Measurements from ENCODE around the gene IL3.

Gene IL3

DNA sequence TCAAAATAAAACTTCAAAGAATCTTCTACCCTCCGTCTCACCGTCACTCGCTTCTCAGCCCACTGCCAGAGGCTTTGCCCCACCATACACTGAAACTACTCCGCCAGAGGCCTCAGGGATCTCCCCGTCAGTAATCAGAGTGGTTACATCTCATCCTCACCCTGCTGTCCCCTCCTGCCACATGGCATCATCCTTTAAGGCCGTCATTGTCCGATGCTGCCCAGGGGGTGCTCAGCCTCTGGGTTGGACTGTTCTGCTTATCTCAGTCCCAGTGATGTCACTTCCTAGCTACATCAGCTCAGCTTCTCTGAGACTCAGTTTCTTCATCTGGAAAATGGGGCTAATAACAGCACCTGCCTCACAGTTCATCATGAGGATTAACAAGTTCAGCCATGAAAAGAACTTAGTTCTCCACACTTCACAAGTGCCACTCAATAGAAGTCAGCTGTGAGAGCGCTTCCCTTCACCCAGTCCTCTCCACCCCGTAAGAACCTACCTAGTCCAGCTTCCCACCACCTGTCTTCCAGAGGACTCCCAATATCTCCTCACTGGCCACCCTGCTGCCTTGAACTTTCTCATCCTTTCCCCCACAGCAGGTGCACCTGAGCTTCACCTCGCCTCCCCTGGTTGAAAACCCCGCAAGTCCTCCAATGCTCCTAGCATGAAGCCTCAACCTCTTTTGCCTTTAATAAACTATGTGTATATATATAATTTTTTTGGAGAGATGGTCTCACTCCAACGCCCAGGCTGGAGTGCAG lies 2.8 kb upstream of the IL3 start:
- peak; percentile 24 for DNase-seq

GRCh38 chr5:132058646-132059042 lies 1.8 kb upstream of the IL3 start:
- DNase-seq, result no peak

GRCh38 chr5:132059043-132059695 lies 1.3 kb upstream of the IL3 start:
- DNase-seq, result peak; percentile 57

GRCh38 chr5:132059696-132060500 lies 557 bp upstream of the IL3 start:
- DNase-seq, result peak; percentile 30

GRCh38 chr5:132063090-132063911 lies 2.8 kb downstream of the IL3 start:
- DNase-seq, result peak; percentile 97

- peak; percentile 34 for DNase-seq
These were observed 3.7 kb downstream of the IL3 start for GRCh38 chr5:132064140-132064539.

DNA sequence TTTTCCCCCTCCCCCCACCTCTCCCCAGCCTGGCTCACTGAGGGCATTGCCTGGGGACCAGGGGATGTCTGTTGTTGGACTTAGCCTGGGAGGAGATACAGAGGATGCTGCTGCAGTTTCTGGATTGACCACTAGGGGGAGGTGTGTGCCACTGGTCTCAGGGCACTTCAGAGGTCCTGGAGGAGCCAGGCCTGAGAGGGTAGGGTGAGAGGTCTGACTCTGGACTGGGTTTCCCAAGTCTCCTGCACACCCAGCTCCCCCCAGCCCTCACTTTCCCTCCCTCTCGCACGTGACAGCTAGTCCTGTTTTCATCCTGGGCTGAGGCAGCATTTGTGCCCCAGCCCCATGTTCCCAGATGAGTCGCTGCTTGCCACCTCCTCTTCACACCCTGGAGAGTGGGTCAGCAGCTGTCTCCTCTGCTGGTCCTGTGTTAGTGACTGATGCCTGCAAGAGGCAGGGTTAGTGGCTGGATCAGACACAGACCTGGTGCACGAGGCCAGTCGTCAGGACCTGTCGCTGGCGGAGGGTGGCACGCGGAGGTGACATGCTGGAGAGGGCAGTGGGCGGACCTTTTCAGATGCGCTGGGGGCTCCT lies 4.4 kb downstream of the IL3 start:
- peak; percentile 96 for DNase-seq

DNA sequence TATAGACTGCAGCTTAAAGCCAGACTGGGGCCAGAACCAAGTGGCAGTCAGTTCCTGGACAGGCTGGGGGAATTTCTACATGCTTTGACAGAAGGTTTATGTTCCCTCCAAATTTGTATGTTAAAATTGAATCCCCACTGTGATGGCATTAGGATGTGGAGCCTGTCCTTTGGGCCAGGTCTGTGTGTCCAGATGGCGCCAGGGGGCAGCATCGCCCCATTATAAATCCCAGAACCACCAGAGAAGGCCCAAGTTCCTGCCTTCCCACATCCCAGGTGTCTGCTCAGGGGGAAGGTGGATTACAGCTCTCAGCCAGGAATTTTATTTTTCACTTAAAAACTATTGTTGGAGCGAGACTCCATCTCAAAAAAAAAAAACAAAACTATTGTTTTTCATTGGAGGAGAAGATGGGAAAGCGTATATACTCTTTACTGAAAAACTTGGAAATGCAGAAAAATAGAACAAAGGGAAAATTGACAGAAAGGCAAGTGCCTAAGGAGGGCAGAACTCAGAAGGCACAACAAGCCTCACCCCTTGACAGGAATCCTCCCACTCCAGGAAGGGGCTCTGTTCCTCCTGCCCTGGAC lies 5.0 kb downstream of the IL3 start:
- DNase-seq, result peak; percentile 80

DNA sequence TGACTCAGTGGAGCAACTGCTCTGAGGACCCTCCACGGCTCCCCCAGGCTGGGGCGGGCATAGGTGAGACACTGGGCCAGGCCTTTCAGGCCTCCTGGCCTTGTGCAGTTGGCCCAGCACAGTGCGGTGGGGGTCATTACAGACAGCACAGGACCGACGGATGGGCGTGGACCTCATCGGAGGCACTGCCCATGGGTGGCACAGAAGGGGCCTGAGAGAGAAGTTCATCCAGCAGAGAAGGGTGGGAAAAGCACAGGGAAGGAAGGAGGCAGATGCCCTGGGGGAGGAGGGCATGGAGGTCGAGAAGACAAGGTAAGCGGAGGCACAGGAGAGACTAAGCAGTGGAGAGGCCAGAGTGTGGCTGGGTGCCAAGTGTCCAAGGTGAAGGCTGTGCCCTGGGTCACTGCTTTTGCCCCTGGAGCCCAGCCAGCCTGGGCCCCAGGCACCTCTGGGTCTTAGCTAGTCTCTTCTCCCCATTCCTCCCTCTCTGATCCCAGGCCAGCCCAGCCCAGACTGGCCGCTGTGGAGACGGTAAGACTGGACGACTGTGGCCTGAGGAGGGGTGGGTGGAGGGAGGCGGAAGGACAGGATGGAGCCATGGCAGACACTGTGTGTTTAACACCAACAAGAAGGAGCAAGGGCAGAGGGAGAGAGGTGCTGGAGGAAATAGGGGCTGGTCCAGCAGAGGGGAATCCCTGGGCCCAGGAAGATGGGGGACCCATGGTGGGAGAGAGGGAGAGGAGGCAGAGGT lies 5.7 kb downstream of the IL3 start:
- DNase-seq, result no peak

GRCh38 chr5:132066871-132067270 lies 6.4 kb downstream of the IL3 start:
- no peak for DNase-seq

- no peak for DNase-seq
These were observed 7.0 kb downstream of the IL3 start for GRCh38 chr5:132067451-132067850.

GRCh38 chr5:132067941-132068808 lies 7.7 kb downstream of the IL3 start:
- no peak for DNase-seq

DNA sequence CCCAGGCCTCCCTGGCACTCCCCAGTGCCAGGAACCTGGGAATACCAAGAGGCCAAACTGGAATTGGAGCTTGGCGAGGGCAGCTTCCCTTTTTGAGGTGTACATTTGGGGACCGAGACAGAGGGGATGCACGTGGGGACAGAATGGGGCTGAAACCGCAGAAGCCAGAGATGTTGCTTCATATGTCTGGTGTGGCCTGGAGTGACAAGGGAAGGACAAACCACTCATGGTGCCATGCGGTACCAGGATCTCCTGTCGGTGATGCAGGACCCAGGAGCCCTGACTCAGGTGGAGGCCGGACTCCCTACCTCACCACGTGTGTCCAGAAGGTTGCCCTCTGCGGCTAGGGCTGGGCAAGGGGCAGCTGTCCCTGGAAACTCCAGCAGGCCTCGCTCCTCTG lies 9.1 kb downstream of the IL3 start:
- DNase-seq, result no peak

- no peak for DNase-seq
These were observed 9.5 kb downstream of the IL3 start for GRCh38 chr5:132069994-132070393.

GRCh38 chr5:132070460-132071337 lies 10.2 kb downstream of the IL3 start:
- DNase-seq, result peak; percentile 82

DNA sequence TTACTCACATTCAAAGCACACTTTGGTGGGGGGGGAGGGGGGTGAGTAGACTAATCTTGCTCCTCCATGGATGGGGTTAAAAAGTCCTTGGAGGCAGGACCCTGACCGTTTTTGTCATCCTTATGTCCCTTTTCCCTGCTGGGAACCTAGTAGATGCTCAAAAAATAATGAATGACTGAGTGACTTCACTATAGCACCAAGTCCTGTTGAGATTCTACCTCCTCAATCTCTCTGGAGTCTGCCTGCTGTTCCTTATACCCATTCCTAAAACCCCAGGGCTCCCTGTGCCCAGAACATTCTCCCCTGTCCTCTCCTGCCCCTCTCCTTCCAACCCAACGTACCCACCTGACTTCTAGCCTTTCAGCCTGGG lies 10.9 kb downstream of the IL3 start:
- DNase-seq, result no peak

- no peak for DNase-seq
These were observed 11.6 kb downstream of the IL3 start for GRCh38 chr5:132072070-132072469.

GRCh38 chr5:132072528-132072927 lies 12.1 kb downstream of the IL3 start:
- DNase-seq, result no peak

All from stimulated activated CD8-positive, alpha-beta memory T cell treated with anti-CD3 and anti-CD28 coated beads, Interleukin-4, amount 100 ng/mL, for 48 hours (primary cell).